T-helper 9 cell (primary cell): ENCODE results near the gene HSPB2.

Experiments used
- DNase-seq: peaks from one replicate; pipeline ENCODE4 v3.0.0-alpha.2; 2020

The HSPB2 gene

GRCh38 chr11:111939836-111940604 is 27.5 kb downstream of the HSPB2 start:
- no peak for DNase-seq

DNA sequence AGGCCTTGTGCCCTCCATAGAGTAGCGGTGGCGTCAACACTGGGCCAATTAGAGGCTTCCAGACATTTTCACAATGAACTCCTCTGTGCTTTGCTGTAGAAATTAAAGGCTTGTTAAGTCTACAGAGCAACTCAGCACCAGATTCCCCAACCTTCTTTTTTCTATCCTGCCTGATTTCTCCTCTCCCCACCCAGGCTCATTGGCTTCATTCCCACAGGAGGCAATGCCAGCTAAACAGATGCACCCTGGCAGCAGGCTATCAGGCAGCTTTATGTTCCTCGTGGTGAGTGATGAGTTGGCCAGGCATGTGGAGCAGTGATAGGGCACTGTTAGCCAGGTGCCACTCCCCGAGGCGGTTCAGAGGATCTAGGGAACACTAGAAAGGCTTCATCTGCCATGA is 29.4 kb downstream of the HSPB2 start:
- DNase-seq: no peak

DNA sequence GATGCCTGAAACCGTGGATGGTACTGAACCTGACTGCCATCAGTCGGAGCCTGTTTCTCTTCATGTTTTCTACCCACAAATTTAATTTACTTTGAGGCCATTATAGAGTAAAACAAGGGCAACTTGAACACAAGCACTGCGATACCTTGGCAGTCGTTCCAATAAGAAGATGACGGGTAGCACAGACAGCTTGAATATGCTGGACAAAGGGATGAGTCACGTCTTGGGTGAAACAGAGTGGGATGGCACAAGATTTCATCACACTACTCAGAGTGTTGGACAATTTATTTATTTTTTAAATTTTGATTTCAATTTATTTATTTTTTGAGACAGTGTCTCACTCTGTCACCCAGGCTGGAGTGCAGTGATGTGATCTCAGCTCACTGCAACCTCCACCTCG is 30.3 kb downstream of the HSPB2 start:
- no peak for DNase-seq

DNA sequence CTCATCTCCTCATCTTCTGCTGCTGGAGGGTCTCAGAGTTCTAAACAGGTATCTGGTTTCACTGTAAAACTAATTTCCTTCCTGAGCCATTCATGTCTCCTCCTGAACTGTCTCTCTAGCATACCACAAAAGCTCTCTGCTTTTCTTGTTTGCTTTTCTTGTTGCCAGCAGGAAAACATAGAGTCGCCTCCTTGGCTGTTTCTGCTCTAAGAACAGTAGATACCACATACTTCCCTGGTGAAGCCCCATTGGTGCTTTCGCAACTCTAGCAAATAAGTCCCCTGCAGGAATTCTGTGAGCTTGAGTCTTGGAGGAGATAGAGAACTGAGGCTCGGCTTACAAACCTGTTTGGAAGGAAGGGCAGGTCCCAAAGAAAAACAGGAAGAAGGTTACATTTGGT is 31.6 kb downstream of the HSPB2 start:
- DNase-seq: no peak

GRCh38 chr11:111944651-111945051 is 32.1 kb downstream of the HSPB2 start:
- no peak for DNase-seq

- no peak for DNase-seq
Measured at GRCh38 chr11:111945198-111945597, 32.7 kb downstream of the HSPB2 start.

- DNase-seq: no peak
Measured at GRCh38 chr11:111946499-111946898, 34.0 kb downstream of the HSPB2 start.

GRCh38 chr11:111947143-111947542 is 34.6 kb downstream of the HSPB2 start:
- no peak for DNase-seq

DNA sequence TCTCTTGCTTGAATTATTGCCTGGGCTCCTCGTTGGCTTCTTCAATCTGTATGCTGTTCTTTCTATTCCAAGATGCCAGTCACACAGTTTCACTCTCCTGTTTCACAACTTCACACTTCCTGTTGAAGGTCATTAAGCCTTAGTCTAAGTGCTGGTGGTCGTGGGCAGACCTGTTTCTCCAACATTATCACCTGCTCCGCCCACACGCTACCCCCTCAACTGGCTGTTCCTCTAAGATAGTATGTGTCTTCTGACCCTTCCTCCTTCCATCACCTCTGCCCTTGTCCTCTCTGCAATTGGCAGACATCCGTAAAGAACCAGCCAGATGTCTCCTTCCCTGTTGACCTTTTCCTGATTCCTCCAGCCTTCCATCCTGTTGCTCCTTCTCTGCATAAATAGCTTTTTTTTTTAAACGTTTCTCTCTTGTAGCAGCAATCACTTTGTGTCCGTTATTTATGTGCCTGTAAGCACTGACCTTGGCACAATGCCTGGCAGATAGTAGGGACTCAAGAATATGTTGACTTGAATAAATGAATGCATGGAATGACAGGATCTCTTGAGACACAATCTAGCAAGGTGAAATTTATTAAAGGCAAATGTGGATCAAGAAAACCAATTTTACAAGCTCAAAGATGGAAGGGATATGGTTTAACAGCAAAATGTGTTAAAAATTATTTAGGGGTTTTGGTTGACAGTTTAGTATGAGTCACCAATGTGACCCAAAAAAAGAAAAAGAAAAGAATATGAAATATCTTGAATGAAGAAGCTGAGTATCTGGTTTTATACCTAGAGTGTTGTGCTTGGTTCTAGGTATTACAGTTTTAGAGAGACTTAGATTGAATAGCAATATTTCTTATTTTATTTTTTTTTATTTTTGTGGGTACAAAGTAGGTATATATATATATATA is 37.2 kb downstream of the HSPB2 start:
- no peak for DNase-seq

DNA sequence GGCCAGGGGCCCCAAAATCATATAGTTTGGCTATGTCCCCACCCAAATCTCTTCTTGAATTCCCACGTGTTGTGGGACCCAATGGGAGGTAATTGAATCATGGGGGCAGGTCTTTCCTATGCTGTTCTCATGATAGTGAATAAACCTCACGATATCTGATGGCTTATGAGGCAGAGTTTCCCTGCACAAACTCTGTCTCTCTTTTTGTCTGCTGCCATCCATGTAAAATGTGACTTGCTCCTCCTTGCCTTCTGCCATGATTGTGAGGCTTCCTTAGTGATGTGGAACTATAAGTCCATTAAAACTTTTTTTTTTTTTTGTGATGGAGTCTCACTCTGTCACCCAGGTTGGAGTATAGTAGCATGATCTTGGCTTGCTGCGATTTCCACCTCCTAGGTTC is 39.0 kb downstream of the HSPB2 start:
- DNase-seq: no peak

DNA sequence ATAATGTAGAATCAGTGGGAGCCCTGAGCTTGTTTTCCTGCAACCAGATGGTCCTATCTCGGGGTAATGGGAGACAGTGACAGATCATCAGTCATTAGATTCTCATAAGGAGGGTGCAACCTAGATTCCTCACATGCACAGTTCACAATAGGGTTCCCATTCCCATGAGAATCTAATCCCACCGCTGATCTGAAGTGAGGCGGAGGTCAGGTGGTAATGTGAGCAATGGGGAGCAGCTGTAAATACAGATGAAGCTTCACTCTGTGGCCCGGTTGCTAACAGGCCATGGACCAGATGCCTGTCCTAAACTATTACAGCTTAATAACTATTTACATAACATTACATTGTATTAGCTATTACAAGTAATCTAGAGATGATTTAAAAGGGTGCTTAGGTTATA is 41.6 kb downstream of the HSPB2 start:
- no peak for DNase-seq

DNA sequence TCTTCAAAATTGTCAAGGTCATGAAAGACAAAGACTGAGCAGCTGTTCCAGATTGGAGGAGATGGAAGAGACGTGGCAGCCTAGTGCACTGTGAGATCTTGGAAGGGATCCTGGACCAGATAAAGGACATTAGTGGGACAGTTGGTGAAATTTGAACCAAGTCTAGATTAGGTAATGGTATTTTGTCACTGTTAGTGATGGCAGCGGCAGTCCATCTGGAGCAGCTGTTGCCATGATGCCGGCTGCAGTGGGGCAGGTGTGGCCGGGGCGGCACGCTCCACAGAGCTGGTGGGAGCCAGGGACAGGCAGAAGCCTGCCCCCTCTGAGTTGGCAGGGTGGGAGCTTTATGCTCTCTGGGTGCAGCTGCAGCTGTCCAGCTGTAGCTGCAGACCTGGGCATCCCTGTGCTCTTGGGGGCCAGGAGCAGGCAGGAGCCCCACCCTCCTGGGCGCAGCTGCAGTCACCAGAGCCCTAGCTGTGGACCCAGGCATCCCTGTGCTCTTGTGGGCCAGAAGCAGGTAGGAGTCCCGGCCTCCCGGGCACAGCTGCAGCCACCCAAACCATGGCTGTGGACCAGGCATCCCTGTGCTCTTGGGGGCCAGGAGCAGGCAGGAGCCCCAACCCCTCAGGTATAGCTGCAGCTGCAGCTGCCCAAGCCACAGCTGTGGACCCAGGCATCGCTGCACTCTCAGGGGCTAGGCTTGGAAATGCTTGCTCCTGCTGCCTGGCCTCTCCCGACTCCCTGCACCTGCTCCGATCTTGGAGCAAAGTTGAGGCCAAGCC is 45.3 kb downstream of the HSPB2 start:
- no peak for DNase-seq

DNA sequence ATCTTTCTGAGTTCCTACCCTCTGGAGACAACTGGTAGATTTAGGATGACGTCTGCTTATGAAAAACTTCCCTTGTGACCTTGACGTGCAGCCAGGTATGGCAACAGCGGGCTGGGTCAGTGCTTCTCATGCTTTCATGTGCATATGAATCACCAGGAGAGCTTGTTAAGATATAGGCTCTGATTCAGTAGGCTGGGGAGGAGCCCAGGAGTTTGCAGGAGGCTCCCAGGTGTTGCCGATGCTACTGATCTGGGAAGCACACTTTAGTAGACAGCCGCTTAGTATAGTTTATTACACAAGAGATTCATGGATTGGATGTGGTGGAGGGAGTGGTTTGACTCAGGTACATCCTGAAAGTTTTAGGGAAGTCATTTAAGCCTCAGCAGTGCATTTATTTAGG is 48.4 kb downstream of the HSPB2 start:
- no peak for DNase-seq

- no peak for DNase-seq
Measured at GRCh38 chr11:111961389-111962300, 49.1 kb downstream of the HSPB2 start.
